GM21529 (cell line): Measurements from ENCODE around the gene PDLIM7.
"Not testable (repeated sequence)": the region's sequence is repeated elsewhere in the genome, so short reads cannot be mapped to it uniquely, and the experiment has no call there.

ENCODE experiments used
- ATAC-seq: cut with Tn5 transposase; IDR thresholded peaks from one replicate; pipeline ENCODE4 v1.9.1; 2021; ENCODE audit not compliant: unreplicated experiment

Gene PDLIM7

GRCh38 chr5:177497292-177498012, at the start of gene PDLIM7:
PDLIM7 (minus strand) TSS chr5:177497604; CDS start chr5:177496512, 1,092 bp downstream.
- ATAC-seq, result peak; percentile 73

GRCh38 chr5:177546258-177546741, 48.9 kb upstream of the PDLIM7 start:
- no peak for ATAC-seq

GRCh38 chr5:177545487-177546257, 48.3 kb upstream of the PDLIM7 start:
- ATAC-seq, result no peak

GRCh38 chr5:177542816-177543465, 45.5 kb upstream of the PDLIM7 start:
- no peak for ATAC-seq

- no peak for ATAC-seq
Observed at GRCh38 chr5:177540438-177540837, 43.0 kb upstream of the PDLIM7 start.

- no peak for ATAC-seq
Observed at GRCh38 chr5:177539411-177539810, 42.0 kb upstream of the PDLIM7 start.

- ATAC-seq, result no peak
Observed at GRCh38 chr5:177538876-177539275, 41.5 kb upstream of the PDLIM7 start.

GRCh38 chr5:177537389-177538361, 40.3 kb upstream of the PDLIM7 start:
- no peak for ATAC-seq

- no peak for ATAC-seq
Observed at GRCh38 chr5:177536386-177536785, 39.0 kb upstream of the PDLIM7 start.

GRCh38 chr5:177535125-177535524, 37.7 kb upstream of the PDLIM7 start:
- no peak for ATAC-seq

GRCh38 chr5:177534433-177534832, 37.0 kb upstream of the PDLIM7 start:
- not testable (repeated sequence) for ATAC-seq

- ATAC-seq, result no peak
Observed at GRCh38 chr5:177531209-177531940, 34.0 kb upstream of the PDLIM7 start.

GRCh38 chr5:177530638-177531037, 33.2 kb upstream of the PDLIM7 start:
- no peak for ATAC-seq

- ATAC-seq, result no peak
Observed at GRCh38 chr5:177529247-177530203, 32.1 kb upstream of the PDLIM7 start.

GRCh38 chr5:177528631-177529030, 31.2 kb upstream of the PDLIM7 start:
- no peak for ATAC-seq

- no peak for ATAC-seq
Observed at GRCh38 chr5:177527595-177527994, 30.2 kb upstream of the PDLIM7 start.

- ATAC-seq, result no peak
Observed at GRCh38 chr5:177526791-177527190, 29.4 kb upstream of the PDLIM7 start.

- no peak for ATAC-seq
Observed at GRCh38 chr5:177526191-177526590, 28.8 kb upstream of the PDLIM7 start.
